NCI-H1417 (cell line): ENCODE data around the gene DKK3.
A peak's percentile ranks its signal among the peaks of the same experiment; 100 is the strongest.

Experiments
- DNase-seq, 3 experiments: peaks; one replicate each; lab custom pipeline; 2025; lab: John Stamatoyannopoulos, UW

Gene DKK3

DNA sequence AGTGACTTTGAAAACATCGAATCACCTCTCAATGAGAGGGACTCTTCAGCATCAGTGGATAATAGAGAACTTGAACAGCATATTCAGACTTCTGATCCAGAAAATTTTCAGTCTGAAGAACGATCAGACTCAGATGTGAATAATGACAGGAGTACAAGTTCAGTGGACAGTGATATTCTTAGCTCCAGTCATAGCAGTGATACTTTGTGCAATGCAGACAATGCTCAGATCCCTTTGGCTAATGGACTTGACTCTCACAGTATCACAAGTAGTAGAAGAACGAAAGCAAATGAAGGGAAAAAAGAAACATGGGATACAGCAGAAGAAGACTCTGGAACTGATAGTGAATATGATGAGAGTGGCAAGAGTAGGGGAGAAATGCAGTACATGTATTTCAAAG, 65.8 kb downstream of the DKK3 start:
- DNase-seq: no peak

DNA sequence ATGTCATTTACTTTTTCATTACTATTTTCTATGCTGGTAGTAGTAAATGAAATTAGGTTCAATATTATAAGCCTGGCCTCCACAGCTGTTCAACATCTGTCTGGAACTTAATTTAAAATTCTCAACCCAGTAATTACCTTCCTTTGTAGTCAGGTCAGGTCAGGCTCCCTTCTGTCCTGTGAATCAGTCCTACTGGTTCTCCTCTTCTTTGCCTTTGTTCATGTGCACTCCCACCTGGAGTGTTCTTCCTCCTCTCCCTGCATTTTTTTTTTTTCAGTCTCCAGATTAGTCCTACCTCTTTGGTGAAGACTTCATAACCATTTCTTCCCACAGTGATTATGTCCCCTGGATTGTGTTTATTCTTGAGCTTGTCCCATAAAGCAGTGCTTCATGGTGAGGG, 67.9 kb downstream of the DKK3 start:
- DNase-seq: peak in 2 of 3 experiments; percentile 43 to 80

DNA sequence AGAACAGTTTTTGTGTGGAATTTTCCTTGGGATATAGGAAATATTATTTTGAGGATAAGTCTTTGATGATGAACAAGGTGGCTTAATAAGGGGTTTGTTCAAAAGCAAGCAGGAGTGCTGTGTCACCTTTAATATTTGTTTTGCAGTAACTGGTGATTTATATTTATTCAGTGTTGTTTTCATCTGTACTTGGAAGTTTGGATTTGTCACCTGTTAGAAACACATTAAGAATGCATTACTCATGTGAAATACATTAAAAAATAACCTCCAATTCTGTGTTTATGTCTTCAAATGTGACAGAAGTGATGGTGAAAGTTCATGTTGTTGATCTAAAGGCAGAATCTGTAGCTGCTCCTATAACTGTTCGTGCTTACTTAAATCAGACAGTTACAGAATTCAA, 70.5 kb downstream of the DKK3 start:
- peak in 2 of 3 experiments; percentile 35 to 73 for DNase-seq

DNA sequence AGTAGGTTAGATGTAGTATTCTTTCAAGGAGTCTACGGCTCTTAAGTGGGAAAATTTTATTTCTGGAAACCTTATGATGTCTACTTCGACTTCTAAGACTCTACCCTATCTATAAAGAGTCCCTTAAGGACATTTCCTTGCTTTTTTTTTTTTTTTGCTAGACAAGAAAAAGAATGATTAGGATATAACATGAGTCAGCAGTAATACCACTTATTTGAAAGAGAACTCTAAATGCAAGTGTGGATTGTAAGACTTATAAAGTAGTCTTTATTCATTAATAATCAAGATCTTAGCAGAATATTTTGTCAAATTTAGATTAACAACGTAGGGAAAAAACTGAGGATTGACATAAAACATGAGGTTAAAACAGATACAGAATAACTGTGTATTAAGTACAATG, 71.0 kb downstream of the DKK3 start:
- no peak for DNase-seq

DNA sequence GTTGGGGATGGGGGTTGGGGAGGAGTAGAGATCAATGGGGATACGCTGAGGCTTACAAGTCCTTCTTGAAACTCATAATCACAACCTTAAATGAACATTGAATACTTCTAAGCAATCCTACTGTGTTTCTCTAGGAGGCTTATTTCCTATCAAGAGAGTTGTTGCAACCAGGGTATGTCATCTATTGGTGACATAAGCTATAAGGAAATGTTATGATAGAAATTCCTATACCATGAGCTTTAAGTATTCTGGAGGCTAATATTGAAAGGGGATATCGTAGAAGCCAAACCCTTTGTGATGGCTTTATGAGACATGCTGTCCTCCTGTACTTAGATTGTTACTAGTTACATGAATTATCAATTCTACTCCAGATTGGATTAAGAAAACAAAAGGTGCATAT, 72.9 kb downstream of the DKK3 start:
- no peak for DNase-seq

DNA sequence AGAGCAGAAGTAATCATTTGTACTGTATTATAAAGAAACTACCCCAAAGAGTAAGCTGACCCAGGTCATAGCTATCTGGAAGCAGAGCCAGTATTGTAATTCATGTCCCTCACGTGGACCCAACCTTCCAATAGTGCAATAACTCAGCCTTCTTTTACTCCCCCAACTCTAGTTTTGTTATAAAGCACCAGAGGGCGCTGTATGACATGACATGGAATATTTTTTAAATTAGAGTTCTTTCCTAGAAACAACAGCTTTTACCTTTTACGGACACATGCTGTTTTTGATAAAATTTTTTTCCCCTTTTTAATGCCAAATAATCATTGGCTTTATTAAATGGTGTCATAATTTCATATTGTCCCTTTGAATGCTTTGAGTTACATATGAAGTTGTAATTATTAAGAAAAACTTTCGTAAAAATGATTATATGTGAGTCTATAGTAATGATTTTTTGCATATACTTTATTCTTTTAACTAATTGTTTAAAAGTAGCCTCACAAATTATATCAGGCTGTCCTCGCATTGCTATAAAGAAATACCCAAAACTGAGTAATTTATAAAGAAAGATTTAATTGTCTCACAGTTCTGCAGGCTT, 76.9 kb downstream of the DKK3 start:
- DNase-seq: peak; percentile 7 to 63 (median 48)

DNA sequence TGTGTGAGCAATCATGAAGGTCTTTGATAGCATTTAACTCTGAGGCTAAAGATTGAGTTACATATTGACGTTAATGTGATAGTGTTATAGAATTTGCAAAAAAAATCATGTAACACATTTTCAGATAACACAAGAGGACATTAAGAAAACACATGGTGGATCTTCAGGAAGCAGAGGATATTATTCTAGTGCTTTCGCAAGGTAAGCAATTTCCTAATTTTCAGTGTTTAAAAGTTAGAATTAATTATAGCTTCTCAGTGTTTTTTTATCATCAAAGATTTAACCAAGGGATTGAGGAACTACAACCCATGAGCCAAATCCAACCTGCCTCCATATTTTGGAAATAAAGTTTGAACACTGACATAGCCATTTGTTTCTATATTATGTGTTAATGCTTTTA, 78.5 kb downstream of the DKK3 start:
- DNase-seq: no peak

DNA sequence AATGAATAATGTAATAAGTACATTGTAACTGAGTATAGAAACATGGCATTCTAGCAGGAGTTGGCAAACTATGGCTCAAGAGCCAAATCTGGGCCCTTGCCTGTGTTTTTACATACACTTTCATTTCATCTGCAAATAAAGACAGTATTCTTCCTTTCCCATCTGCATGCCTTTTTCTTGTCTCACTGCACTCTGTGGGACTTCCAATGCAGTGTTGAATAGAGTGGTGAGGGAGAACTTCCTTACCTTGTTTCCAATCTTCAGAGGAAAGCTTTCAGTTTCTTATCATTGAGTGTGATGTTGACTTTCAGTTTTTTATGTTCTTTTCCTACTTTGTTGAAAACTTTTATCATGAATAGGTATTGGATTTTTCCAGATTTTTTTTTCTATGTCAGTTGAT, 84.6 kb downstream of the DKK3 start:
- DNase-seq: no peak

DNA sequence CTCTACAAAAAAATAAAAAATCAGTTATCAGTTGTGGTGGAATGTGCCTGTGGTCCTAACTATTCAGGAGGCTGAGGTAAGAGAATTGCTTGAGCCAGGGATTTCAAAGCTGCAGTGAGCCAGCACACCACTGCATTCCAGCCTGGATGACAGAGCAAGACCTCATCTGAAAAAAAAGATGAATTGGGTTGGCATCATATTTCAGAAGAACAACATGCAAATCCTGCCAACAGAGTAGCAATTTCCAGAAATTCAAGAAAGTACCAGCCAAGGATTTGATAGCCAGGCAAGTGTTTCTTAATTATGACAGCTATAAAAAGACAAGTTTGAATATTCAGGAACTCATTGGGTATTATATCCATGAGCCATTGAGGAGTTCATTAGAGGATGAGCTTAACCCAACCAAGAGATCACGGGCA, 91.4 kb downstream of the DKK3 start:
- no peak for DNase-seq

DNA sequence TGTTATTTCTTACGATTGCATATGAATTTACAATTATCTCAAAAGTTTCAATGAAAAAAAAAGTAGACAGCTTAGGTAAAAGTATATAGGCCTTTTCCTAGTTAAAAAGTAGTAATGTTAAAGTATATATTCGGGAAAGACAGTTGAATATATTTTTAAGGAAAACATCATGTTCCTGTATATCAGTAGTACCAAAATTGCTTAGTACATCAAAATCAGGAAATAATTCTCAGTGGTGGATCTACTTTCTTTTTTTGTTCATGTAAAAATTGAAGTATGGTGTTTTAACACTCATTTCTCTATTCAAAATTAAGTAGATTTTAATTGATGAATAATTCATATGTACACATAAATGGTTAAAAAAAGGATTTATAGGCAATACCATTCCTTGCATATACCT, 92.8 kb downstream of the DKK3 start:
- DNase-seq: no peak

DNA sequence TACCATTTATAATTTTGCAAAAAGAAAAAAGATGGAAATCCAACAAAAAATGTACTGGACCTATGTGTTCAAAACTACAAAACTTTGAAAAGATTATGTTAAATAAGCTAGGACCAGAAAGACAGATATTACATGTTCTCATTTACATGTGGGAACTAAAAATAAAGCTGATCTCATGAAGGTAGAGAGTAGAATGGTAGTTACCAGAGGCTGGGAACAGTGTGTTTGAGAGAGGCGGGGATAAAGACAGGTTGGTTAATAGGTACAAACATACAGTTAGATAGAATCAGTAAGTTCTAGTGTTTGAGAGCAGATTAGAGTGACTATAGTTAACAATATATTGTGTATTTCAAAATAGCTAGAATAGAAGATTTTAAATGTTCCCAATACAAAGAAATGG, 95.0 kb downstream of the DKK3 start:
- DNase-seq: no peak
